Measurements from ENCODE around the gene CFAP53. TPM values are rescaled to one million over a fixed set of nuclear protein-coding genes. Genes with fewer than 3 reads are reported as not detected.
A peak's percentile ranks its signal among the peaks of the same experiment; 100 is the strongest.

CFAP53 gene
- total RNA-seq, 1 experiment from 2014 or later = 0.15 TPM

- H3K4me1 ChIP-seq (ENCODE audit: insufficient read depth, low read length) = no peaks in the 10 kb centered on the region
- no peak overlapping the region for H4K8ac ChIP-seq (replicated peaks; ENCODE audit: insufficient read length, low read depth, low read length)
- H3K27me3 ChIP-seq (ENCODE audit: insufficient read depth, low read length) = no peaks in the 10 kb centered on the region
- no peaks in the 10 kb centered on the region for H3K23me2 ChIP-seq (ENCODE audit: insufficient read length, low read depth, low read length, poor library complexity, severe bottlenecking)
- H4K5ac ChIP-seq (ENCODE audit: insufficient read length, low read depth, low read length) = no peak overlapping the region
- H3K36me3 Mint-ChIP-seq (ENCODE audit: insufficient read depth in 1 of 3, low read depth in 3 of 3) = no peaks in the 10 kb centered on the region
- H3K9me3 Mint-ChIP-seq = no peaks in the 10 kb centered on the region; a peak in 1 of 5 replicates
- peak overlapping the region; percentile 65 to 73 for H3K4me3 Mint-ChIP-seq
- no peak overlapping the region for H3K56ac ChIP-seq (ENCODE audit: insufficient read length, low read depth, low read length)
- DNase-seq = peak; percentile 85
- H3K18ac ChIP-seq (ENCODE audit: insufficient read length, low read depth, low read length) = no peak overlapping the region
- no peaks in the 10 kb centered on the region for H3K9me3 ChIP-seq (ENCODE audit: control insufficient read depth, low read depth, low read length)
- H2AFZ ChIP-seq (ENCODE audit: low read length) = peak overlapping the region; percentile 88
- peak overlapping the region; percentile 49 for H3K4me2 ChIP-seq (ENCODE audit: insufficient read depth, insufficient read length, low read length)
- H3T11ph ChIP-seq (ENCODE audit: low read length) = no peak overlapping the region
- H2BK20ac ChIP-seq (ENCODE audit: low read depth, low read length, poor library complexity, severe bottlenecking) = no peak overlapping the region
- no peak overlapping the region for H2BK5ac ChIP-seq (ENCODE audit: insufficient read length, low read length)
- H3K4me1 Mint-ChIP-seq = peaks cover 2 to 7% of the 10 kb centered on the region in 2 experiments; a peak in 2 of 4 replicates
- TF ChIP-seq, protein P1, sequence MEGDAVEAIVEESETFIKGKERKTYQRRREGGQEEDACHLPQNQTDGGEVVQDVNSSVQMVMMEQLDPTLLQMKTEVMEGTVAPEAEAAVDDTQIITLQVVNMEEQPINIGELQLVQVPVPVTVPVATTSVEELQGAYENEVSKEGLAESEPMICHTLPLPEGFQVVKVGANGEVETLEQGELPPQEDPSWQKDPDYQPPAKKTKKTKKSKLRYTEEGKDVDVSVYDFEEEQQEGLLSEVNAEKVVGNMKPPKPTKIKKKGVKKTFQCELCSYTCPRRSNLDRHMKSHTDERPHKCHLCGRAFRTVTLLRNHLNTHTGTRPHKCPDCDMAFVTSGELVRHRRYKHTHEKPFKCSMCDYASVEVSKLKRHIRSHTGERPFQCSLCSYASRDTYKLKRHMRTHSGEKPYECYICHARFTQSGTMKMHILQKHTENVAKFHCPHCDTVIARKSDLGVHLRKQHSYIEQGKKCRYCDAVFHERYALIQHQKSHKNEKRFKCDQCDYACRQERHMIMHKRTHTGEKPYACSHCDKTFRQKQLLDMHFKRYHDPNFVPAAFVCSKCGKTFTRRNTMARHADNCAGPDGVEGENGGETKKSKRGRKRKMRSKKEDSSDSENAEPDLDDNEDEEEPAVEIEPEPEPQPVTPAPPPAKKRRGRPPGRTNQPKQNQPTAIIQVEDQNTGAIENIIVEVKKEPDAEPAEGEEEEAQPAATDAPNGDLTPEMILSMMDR (conservative IDR thresholded peaks at IDR 0.05) = no peak
- WGBS (ENCODE audit: extremely low coverage, insufficient read length, low lambda C conversion rate) = no CpG with 5 or more reads among the region's 28 CpGs
- no peak overlapping the region for H2BK120ac ChIP-seq (ENCODE audit: low read depth, low read length, poor library complexity, severe bottlenecking)
- H2BK15ac ChIP-seq (ENCODE audit: low read depth, low read length) = no peak overlapping the region
- no peak overlapping the region for H2BK12ac ChIP-seq (ENCODE audit: insufficient read length, low read depth, low read length)
- H3K23ac ChIP-seq (ENCODE audit: insufficient read length, low read depth, low read length) = no peak overlapping the region
- no peak overlapping the region for H4K91ac ChIP-seq (ENCODE audit: insufficient read length, low read depth, low read length)
- H3K27me3 Mint-ChIP-seq (ENCODE audit: low read depth) = peaks cover 50% of the 10 kb centered on the region
- H2AK5ac ChIP-seq (ENCODE audit: insufficient read length, low read length) = no peak overlapping the region
- H3K79me2 ChIP-seq (ENCODE audit: insufficient read depth, low read length) = no peaks in the 10 kb centered on the region
- H3K4ac ChIP-seq (ENCODE audit: low read depth, low read length) = no peak overlapping the region
- H3K27ac Mint-ChIP-seq = peak overlapping the region in 1 of 3 experiments; percentile 70; a peak in 1 of 7 replicates
- no peak overlapping the region for H3K9ac ChIP-seq (ENCODE audit: extremely low read depth, insufficient read length, low read length)
- H4K20me1 ChIP-seq (ENCODE audit: control insufficient read depth, insufficient read depth, insufficient read length) = no peaks in the 10 kb centered on the region
- H3K79me1 ChIP-seq (ENCODE audit: insufficient read depth, low read depth, low read length, poor library complexity, severe bottlenecking) = no peaks in the 10 kb centered on the region
- H3K14ac ChIP-seq (ENCODE audit: insufficient read depth, low read length) = no peak overlapping the region
- H3K27ac ChIP-seq (ENCODE audit: insufficient read length, low read depth, low read length) = no peak overlapping the region
Measured at GRCh38 chr18:50297621-50298442, 31.5 kb upstream of the CFAP53 start.
